ENCODE measurements around the gene DNMBP.
"Not testable (repeated sequence)": the region's sequence is repeated elsewhere in the genome, so short reads cannot be mapped to it uniquely, and the experiment has no call there.

The DNMBP gene

DNA sequence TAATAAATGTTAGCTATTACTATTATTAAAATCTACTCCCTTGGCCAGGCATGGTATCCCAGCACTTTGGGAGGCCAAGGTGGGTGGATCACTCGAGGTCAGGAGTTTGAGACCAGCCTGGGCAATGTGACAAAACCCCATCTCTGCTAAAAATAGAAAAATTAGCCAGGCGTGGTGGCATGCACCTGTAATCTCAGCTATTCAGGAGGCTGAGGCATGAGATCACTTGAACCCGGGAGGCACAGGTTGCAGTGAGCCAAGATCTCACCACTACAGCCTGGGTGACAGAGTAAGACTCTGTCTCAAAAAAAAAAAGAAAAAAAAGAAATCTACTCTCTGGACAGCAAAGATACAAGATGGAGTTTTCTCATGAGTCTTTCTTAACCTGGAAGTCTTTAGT, 56.2 kb downstream of the DNMBP start:
- DNase-seq: not testable (repeated sequence)

DNA sequence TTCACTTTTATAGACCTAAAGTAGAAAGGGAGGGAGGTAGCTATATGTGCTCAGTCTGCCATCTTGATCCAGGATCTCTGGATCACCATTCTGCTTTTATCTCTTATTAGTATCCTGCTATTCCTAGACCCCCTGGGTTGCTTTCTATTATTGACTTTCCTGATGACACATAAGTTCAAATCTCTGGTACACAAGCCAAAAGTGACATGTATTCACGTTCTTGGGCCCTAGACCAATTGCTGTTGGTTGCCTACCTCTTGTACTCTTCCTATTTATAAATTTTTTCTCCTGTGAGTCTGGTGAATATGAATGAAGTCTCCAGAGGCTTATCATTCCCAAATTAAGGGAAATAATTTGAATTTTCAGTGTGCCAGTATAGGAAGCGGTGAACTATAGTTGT, 56.9 kb downstream of the DNMBP start:
- DNase-seq: no peak

DNA sequence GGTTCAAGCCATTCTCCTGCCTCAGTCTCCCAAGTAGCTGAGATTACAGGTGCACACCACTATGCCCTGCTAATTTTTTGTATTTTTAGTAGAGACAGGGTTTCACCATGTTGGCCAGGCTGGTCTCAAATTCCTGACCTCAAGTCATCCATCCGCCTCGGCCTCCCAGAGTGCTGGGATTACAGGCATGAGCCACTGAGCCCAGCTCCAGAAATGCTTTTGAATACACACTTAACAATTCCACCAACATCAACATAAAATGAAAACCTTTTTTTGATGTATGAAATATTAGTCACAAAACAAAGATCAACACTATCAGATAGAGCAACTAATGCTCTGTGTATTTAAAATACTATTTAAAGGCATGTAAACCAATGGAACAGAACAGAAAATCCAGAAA, 63.7 kb downstream of the DNMBP start:
- not testable (repeated sequence) for DNase-seq

DNA sequence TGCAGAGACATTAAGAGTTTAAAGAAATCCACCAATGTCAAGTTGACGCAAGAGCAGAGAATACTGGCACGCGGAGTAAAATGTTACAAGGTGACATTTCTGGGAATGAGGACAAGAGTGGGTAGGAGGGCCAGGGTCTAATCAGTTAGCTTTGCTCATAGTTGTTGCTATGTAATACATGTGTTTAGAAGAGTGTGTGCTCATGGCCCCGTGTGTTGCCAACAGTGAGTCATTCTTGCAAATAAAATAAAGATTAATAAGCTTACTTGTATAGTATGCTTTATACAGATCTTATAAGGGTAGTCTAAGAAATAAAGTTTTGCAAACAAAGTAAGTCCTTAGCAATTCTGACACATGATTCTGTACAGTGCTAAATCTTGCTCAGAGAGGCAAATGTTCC, 64.5 kb downstream of the DNMBP start:
- DNase-seq: no peak

DNA sequence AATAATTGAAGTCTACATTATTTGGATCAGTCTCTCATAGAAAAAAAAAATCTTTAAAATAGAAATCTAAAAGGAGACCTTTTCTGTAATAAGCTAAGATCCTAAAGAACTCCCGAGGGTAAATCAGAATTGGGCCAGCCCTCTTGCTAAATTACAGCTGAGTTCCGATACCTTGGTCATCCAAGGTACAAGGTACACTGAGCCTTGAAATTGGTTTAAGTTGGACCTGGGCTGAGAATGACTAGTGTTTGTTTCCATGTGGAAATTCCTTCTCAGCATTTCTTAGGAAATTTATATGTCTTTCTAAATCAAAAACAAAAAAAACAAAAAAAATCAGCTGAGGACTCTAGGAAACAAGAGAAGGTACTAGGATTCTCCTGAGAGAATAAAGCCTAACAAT, 64.9 kb downstream of the DNMBP start:
- no peak for DNase-seq

DNA sequence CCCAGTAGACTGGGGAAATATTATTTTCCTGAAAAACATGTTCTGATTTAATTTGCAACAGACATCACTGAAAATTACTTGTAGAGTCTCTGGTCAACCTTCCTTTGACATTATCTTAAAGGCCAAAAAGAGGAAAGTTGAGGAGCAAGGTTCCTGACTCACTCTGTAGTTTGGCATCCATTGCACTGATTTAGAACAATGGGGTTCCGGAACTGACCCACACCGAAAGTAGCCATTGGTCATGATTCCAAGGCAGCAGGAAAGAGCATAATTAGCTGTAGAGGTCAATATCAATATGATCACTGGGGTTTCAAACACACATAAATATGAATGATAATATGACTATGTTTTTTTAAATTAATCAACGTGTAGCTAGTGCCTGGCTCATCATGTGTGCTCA, 65.8 kb downstream of the DNMBP start:
- DNase-seq: no peak

DNA sequence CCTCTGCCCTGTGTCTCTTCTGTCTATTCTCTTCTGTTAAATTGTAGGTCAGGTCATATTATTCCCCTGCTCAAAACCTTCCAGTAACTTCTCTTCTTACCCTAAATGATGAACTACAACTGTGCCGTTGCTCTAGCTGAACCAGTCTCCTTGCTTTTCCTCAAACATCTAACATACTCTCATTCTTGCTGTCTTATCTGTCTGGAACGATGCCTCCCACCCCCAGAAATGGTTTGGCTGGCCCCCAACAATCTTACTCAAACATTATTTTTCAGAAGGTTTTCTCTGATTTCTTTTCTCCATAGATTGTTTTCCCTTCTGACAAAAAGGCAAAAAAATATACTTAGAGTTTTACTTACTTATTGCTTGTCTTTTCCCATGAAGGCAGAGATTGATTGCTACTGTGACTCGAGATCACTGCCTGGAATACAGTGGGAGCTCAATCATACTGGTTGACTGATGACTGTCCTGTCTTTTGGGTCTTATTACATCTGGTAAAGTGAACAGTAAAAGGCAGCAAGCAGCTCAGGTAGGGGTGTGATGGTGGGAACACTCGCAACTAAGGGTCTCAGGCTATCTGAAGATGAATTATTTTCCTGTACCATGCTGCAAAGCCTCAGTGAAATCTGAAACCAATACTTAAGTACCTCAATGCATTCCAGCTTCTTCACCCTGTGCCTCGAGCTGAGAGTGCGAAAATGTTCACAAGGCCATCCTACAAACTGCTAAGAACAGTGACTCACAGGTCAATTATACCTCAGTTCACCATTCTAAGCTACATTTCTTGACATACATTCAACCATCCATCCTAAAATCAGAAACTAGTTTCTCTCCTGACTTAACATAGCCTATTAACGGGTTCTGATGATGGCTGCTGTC, 67.6 kb downstream of the DNMBP start:
- DNase-seq: no peak

DNA sequence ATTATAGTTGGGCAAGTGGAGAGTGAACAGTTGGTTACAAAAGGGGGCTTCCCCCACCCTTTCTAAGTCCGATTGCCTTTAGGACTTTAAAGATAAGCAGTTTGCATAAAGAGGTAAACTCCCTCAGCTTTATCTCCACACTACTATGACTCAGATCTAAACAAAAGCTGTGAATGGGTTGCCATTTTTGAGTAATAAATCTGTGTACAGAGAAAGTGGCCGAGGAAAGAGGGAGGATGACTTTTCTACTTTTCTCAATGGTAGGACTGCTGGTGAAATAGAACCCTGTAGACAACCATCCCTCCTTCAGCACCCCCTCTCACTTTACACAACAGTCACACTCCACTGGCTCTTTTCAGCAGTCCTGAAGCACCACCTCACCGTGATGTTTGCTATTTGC, 71.2 kb downstream of the DNMBP start:
- DNase-seq: peak in 1 of 3 experiments; percentile 1

DNA sequence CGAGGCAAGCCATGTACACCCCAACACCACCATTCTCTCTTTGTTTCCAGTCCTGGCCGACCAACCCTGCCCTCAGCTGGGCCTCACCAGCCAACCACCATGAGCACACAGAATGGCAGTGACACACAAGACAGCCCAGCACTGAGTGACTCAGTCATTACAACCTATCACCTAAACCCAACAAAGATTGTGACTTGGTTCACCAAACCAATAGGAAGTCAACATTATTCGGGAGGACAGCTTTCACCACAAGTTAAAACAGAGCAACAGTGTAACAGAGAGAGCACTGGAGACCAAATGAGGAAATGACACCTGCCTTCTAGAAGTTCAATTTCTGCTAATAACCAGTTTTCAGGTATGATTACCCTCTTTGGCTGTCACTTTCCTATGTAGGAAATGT, 72.1 kb downstream of the DNMBP start:
- DNase-seq: no peak

DNA sequence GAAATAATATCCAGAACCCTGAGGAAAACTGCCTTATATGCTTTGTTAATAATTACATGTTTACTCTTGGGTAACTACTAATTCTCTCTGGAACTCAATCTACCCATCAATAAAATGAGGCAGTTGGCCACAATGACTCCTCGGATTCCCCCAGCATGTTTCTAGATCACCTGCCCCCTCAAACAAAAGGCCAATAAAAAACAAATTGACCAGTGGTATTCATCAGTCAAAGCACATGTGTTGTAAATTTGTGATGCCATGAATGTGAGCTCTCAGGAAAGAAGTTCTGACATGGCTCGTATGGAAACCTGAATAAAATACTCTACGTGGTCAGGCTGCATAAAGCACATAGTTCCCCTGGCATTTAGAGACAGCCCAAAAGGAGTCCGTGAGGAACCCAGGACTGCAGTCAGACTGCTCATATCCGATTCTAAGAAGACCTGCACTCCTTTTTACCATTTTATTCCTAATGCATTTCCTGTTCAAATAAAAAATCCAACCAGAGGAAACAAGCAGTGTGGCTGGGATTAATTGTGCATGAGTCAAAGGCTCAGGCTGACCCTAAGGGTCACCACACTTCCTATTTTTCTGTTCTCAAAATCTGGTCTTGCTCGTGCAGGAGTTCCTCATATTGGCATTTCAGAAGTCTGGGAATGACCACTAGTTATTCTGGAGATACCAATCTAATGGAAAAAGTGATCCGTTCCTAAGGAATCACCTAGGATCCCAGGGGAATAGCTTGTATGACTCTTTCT, 77.4 kb downstream of the DNMBP start:
- peak in 1 of 3 experiments; percentile 1 for DNase-seq

DNA sequence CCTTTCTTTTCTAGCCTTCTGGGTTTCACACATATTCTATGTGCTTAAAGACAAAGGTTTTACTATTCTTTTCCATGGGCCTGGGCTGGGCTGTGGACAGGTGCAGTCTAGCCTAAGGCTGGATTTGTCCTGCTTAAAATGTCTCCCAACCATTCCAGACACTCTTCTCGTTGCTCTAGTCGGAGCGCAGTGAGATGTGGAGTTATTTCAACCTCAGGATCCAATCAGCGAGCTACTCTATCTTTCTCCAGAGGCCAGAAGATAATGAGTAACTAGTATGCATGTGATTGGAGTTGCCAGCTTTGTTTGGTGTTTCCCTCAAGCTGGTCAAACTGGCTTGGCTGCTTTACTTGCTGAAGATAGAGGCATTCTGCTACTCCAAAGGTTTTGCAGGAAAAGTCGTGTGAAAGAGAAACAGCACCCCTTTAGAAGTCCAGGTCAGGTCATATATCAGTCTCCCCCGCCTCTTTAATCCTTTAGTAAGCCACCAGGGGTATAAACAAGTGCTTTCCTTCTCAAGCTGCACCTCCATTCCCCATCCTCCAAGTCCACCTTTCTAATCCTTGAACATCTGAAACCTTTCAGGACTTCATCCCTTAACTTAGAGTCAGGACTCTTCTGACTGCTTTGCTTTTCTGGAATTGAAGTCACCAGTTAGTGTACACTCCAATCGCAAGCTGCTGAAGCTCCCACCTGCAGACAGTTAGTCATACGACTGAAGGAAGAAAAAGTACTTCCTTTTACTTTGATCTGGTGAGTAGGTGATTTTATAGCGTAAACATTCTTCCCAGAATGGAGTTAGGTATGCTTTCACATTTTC, 78.8 kb downstream of the DNMBP start:
- DNase-seq: peak in 2 of 3 experiments; percentile 9 to 53

DNA sequence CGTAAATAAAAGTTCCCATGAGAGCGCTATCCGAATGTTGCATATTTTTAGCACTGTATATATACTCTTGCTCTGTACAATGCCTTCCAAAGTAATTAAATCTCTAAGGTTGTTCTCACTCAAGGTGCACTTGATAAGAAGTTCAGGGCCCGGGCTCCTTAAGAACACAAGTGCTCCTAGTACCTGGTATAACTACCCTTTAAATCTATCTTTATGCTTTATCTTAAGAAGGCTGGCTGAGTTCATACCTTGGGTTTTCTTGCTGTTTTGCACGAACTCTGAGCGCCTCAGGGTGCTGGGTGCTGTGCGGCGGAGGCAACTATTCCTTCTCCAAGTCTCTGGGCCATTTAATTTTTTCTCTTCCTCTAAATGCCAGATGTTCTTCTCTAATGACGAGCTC, 80.4 kb downstream of the DNMBP start:
- DNase-seq: no peak

DNA sequence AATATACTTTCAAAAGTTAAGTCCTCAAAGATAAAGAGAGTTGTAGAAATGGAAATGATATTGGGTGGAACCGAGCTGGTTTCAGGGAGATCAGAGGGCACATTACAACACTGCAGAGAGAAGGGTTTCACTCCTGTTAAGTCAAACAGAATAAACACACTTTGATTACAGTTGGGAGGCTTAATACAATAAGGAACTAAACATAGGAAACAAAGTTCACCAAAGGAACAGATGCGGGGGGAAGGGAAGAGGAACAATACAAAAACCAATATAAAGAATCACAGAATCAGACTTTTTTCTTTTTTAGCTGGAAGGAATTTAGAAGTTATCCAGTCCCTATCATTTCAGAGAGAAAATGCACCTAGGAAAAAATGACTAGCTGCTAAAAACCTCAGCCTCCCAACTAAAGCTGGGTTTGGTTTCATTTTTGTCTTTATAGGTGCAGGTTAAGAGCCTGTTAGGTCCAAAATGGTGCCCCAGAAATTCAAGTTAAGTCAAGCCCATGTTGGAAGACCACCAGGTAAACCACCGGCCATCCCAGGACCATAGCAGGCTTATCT, 81.9 kb downstream of the DNMBP start:
- no peak for DNase-seq

DNA sequence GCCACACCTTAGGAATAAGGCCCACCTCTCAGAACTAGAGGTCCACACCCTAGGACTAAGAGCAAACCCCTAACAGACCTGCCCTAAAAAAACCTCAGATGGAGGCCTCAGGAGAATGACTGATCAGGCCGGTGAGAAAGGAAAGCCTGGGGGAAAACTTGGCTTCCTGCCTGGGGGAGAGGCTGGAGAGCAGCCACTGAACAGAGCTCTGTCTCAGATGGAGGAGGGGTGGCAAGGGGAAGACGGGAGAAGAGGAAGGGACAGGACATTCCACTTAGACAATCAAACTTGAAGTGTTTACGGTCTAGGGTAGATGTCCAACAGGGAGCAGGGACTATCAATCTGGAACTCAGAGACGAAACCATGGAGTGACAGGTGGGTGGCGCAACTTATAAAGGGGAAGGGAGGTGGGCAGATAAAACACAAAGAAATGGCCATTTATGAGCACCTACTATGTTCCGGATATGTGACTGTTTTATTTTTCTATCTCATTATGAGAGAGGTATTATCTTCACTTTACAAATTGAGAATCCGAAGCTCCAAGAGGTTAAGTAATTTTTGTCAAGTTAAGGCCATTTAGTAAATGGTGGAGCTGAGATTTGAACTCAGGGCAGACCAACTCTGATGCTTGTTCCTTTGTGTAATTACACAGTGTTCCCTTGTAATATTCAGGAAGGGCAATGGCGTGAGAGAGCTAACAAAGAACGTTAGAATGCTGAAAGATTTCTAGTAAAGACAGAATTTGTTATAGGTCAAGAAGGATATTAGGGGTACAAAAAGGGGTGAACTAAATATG, 82.6 kb downstream of the DNMBP start:
- no peak for DNase-seq

DNA sequence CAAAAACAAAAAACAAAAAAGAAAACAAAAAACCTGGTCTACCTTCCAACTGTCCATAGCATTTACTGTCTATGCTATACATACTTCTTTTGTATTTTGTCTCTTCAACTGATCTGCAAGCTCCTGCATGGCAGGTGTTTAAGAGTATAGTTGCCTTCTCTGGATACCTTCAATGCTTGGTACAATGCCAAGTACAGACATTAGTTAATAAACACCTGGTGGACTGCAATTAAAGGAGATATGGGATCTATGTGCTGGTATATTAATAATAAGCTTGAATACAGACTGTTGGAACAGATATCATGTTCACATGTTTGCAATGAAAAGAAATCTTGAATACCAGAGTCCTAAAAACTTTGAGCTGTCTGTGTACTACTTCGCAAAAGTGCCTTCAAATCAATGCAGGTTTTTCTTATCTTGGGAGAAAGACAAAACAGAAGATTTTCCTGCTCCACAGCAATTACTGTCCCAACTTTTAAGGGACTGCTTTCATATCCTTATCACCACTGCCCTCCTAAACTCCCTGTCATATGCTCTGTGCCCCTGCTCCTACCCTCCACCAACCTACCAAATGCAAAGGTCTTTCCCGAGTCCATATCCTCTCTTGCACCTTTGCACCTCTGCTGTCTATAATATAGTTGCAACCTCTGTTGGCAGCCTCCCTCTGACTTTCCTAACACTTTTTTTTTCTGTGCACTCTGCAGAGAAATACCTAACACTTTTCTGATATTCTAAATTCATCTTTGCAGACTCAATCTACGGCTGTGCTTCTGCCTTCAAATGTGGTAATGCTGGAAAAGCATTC, 85.1 kb downstream of the DNMBP start:
- DNase-seq: peak in 2 of 3 experiments; percentile 1 to 44

DNA sequence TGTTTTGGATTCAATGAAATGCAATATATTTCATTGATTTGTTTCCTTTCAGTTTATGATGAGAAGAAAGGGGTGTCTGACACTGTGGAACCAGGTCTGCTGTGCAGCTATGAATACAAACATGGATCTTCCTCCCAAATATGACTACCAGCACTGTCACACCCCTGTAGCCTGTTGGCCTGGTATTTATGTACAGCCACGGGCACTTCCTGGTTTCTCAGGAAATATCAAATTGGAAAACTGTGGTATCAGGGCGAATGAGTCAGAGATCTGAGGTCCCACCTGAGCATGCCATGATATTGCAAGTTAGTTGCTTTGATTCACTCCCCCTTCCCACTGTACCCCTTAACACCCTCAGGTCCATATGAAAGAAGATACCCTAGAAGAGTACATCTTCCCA, 87.8 kb downstream of the DNMBP start:
- no peak for DNase-seq

DNA sequence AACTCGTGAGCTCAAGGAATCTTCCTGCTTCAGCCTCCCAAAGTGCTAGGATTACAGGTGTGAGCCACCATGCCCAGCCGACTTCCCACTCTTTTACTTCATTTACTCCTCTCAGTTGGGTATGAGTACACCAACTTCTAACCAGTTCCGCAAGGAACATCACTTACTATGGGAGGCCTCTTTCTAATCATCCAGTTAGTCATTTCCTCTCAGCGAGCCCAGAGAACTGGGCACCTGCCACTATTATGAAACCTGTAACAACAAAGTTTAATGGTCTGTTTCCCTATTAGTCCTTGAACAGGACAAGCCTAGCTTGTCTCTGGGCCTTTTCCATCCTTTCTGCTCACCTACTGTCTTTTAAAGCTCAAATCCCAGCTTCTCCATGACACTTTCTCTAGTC, 88.8 kb downstream of the DNMBP start:
- DNase-seq: no peak

DNA sequence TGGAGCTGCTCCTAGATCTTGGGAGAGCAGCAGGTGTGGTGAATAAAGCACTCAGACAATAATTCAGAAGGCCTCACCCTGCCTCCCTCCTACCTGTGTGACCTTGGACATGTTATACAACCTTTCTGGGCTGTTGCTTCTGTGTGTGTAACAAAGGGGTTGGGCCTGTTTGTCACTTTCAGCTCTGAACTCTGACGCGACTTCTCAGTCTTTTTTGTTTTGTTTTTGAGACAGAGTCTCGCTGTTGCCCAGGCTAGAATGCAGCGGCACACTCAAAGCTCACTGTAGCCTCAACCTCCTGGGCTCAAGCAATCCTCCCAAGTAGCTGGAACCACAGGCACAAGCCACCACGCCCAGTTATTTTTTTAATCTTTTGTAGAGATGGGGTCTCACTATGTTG, 89.3 kb downstream of the DNMBP start:
- DNase-seq: no peak

DNA sequence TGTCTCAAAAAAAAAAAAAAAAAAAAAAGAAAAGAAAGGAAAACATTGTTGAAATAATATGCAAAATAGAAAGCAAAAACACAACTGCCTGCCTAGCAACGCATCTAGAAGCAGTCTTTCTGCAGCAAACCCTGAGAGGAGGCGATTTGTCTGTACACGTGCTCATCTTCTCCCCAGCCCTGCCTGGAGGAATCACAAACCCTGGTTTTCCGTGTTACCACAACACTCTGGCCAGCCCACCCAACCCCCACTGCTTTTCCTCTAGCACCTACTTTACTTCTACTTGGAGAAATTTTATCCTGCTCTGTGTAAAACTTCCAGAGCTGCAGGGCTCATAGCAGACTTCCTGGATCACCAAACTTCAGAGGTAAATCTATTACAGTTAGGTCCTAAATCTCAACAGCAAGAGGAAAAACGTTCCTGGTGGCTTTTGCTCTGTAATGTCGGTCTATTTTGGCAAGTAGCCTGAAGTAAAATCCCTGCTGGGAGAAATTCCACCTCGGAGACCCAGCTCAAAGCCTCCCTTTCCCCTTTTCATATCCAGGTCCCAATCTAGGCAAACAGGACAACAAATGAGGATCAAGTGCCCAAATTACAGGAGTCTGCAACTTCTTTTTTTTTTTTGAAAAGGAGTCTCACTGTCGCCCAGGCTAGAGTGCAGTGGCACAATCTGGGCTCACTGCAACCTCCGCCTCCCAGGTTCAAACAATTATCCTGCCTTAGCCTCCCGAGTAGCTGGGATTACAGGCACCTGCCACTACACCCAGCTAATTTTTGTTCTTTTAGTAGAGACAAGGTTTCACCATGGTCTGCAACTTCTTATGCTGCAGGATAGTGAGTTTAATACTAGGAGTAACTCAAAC, 91.6 kb downstream of the DNMBP start:
- peak in 1 of 3 experiments; percentile 9 for DNase-seq

DNA sequence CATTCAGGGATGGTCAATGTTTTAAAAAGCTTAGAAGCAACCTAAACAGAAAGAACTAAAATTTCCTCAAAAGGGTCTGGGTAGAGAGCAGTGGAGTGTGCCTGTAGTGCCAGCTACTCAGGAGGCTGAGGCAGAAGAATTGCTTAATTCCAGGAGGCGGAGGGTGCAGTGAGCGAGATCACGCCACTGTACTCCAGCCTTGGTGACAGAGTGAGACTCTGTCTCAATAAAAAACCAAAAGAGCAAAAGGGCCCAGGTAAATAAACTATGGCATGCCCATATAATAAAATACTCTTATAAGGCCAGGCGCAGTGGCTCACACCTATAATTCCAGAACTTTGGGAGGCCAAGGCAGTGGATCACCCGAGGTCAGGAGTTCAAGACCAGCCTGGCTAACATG, 93.0 kb downstream of the DNMBP start:
- no peak for DNase-seq

Data from NCI-H1417 (cell line).